ENCODE measurements around the gene GALNT8.
"Not testable (repeated sequence)": the region's sequence is repeated elsewhere in the genome, so short reads cannot be mapped to it uniquely, and the experiment has no call there.

The GALNT8 gene

DNA sequence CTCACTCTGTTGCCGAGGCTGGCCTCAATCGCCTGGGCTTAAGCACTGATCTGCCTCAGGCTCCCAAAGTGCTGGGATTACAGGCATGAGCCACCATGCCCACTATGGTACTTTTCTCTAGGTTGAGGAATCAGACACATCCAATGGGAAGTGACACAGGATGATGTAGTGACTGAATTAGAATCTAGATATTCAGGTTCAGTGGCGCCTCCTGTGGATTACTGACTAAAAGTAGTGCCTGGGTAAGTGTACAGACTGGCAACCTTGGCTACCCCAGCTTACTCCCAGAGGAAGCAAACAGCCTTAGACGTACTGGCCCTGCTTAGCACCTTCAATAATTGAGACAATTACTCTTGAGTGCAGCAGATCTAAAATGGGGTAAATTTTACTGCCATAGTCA is 22.8 kb downstream of the GALNT8 start:
- no peaks in the 10 kb centered on the region for H3K4me1 ChIP-seq (ENCODE audit: control insufficient read depth, low read length)
- no peak for TF ChIP-seq EZH2phosphoT487 (IDR thresholded peaks at IDR 0.05; ENCODE audit: borderline replicate concordance, low read length)
- TF ChIP-seq, protein P1, sequence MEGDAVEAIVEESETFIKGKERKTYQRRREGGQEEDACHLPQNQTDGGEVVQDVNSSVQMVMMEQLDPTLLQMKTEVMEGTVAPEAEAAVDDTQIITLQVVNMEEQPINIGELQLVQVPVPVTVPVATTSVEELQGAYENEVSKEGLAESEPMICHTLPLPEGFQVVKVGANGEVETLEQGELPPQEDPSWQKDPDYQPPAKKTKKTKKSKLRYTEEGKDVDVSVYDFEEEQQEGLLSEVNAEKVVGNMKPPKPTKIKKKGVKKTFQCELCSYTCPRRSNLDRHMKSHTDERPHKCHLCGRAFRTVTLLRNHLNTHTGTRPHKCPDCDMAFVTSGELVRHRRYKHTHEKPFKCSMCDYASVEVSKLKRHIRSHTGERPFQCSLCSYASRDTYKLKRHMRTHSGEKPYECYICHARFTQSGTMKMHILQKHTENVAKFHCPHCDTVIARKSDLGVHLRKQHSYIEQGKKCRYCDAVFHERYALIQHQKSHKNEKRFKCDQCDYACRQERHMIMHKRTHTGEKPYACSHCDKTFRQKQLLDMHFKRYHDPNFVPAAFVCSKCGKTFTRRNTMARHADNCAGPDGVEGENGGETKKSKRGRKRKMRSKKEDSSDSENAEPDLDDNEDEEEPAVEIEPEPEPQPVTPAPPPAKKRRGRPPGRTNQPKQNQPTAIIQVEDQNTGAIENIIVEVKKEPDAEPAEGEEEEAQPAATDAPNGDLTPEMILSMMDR (IDR thresholded peaks at IDR 0.05; ENCODE audit: low read depth, low read length, poor library complexity, severe bottlenecking): peak; percentile 10
- no peaks in the 10 kb centered on the region for H3F3A ChIP-seq (ENCODE audit: control insufficient read depth, insufficient read depth)
- no peaks in the 10 kb centered on the region for H4K20me1 ChIP-seq (ENCODE audit: control insufficient read depth, insufficient read depth, low read depth, low read length)
- no peaks in the 10 kb centered on the region for H3K9me2 ChIP-seq (replicated peaks; ENCODE audit: control insufficient read depth, low read length)
- H3K36me3 ChIP-seq (ENCODE audit: control insufficient read depth, low read length): no peaks in the 10 kb centered on the region
- H3K27ac ChIP-seq (ENCODE audit: low read depth, low read length): no peak overlapping the region
- no peaks in the 10 kb centered on the region for H3K9me3 ChIP-seq (ENCODE audit: control insufficient read depth, insufficient read depth, low read length)
- H3K4me2 ChIP-seq (ENCODE audit: low read length): no peak overlapping the region
- H3K79me2 ChIP-seq (ENCODE audit: control insufficient read depth, low read length): no peaks in the 10 kb centered on the region
- H3K4me3 ChIP-seq (ENCODE audit: low read length): no peak overlapping the region
- H3K27me3 ChIP-seq (ENCODE audit: control insufficient read depth, low read length): 0 out of 2 replicates have a peak, but pooled peaks cover 3% of the 10 kb centered on the region

DNA sequence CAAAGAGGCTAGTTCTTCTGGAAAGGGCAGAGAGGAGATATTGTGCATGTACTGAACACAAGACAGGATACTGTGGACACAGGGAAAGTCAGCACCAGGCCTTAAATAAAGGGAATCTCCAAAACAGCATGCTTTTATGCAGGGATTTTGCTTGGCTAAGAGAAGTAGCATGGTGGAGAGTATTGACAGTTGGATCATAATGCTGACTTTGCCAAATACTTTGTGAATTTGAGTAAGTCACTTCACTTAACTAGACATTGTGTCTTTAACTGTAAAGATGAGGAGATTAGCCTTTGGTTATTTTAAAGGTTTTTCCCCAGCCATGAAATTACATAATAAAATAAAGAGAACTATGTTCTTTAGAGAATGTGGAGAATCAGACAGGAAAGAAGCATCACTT is 24.5 kb downstream of the GALNT8 start:
- TF ChIP-seq EZH2phosphoT487 (IDR thresholded peaks at IDR 0.05; ENCODE audit: borderline replicate concordance, low read length): no peak
- TF ChIP-seq, protein P1 (IDR thresholded peaks at IDR 0.05; ENCODE audit: low read depth, low read length, poor library complexity, severe bottlenecking): no peak
- H3K9me2 ChIP-seq (replicated peaks; ENCODE audit: control insufficient read depth, low read length): no peaks in the 10 kb centered on the region

GRCh38 chr12:4745249-4745648 is 25.0 kb downstream of the GALNT8 start:
- no peak overlapping the region for H3K4me2 ChIP-seq (ENCODE audit: low read length)
- no peaks in the 10 kb centered on the region for H3K36me3 ChIP-seq (ENCODE audit: control insufficient read depth, low read length)
- H3K4me3 ChIP-seq (ENCODE audit: low read length): no peak overlapping the region
- H3K9me3 ChIP-seq (ENCODE audit: control insufficient read depth, insufficient read depth, low read length): no peaks in the 10 kb centered on the region
- no peaks in the 10 kb centered on the region for H3K4me1 ChIP-seq (ENCODE audit: control insufficient read depth, low read length)
- H3F3A ChIP-seq (ENCODE audit: control insufficient read depth, insufficient read depth): no peaks in the 10 kb centered on the region
- no peak for TF ChIP-seq EZH2phosphoT487 (IDR thresholded peaks at IDR 0.05; ENCODE audit: borderline replicate concordance, low read length)
- TF ChIP-seq, protein P1 (IDR thresholded peaks at IDR 0.05; ENCODE audit: low read depth, low read length, poor library complexity, severe bottlenecking): no peak
- H3K79me2 ChIP-seq (ENCODE audit: control insufficient read depth, low read length): no peaks in the 10 kb centered on the region
- no peaks in the 10 kb centered on the region for H3K9me2 ChIP-seq (replicated peaks; ENCODE audit: control insufficient read depth, low read length)
- H4K20me1 ChIP-seq (ENCODE audit: control insufficient read depth, insufficient read depth, low read depth, low read length): no peaks in the 10 kb centered on the region
- no peaks in the 10 kb centered on the region for H3K27me3 ChIP-seq (ENCODE audit: control insufficient read depth, low read length)
- H3K27ac ChIP-seq (ENCODE audit: low read depth, low read length): no peak overlapping the region

More for the DNA sequence above, 24.5 kb downstream of the GALNT8 start:
- Histone ChIP-seq H3K79me2 (ENCODE audit: control insufficient read depth, low read length) (no peaks in the 10 kb centered on the region), H3K4me2 (ENCODE audit: low read length) (no peak overlapping the region), H4K20me1 (ENCODE audit: control insufficient read depth, insufficient read depth, low read depth, low read length) (no peaks in the 10 kb centered on the region), H3K27ac (ENCODE audit: low read depth, low read length) (no peak overlapping the region), H3K9me3 (ENCODE audit: control insufficient read depth, insufficient read depth, low read length) (no peaks in the 10 kb centered on the region), H3K36me3 (ENCODE audit: control insufficient read depth, low read length) (no peaks in the 10 kb centered on the region), H3F3A (ENCODE audit: control insufficient read depth, insufficient read depth) (no peaks in the 10 kb centered on the region), H3K4me1 (ENCODE audit: control insufficient read depth, low read length) (no peaks in the 10 kb centered on the region), H3K4me3 (ENCODE audit: low read length) (no peak overlapping the region), H3K27me3 (ENCODE audit: control insufficient read depth, low read length) (0 out of 2 replicates have a peak, but pooled peaks cover 3% of the 10 kb centered on the region)

DNA sequence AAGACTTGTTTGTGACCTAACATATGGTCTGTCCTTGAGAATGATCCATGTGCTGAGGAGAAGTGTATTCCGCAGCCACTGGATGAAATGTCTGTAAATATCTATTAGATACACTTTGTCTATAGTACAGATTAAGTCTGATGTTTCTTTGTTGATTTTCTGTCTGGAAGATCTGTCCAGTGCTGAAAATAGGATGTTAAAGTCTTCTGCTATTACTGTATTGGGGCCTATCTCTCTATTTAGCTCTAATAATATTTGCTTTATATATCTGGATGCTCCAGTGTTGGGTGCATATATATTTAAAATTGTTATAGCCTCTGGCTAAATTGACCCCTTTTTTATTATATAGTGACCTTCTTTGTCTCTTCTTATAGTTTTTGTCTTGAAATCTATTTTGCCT is 31.5 kb downstream of the GALNT8 start:
- H3K4me1 ChIP-seq (ENCODE audit: control insufficient read depth, low read length); H3K36me3 ChIP-seq (ENCODE audit: control insufficient read depth, low read length); H3K9me3 ChIP-seq (ENCODE audit: control insufficient read depth, insufficient read depth, low read length); H3K9me2 ChIP-seq (replicated peaks; ENCODE audit: control insufficient read depth, low read length); H3K79me2 ChIP-seq (ENCODE audit: control insufficient read depth, low read length); H3K27ac ChIP-seq (ENCODE audit: low read depth, low read length); H4K20me1 ChIP-seq (ENCODE audit: control insufficient read depth, insufficient read depth, low read depth, low read length); H3K4me3 ChIP-seq (ENCODE audit: low read length); H3K4me2 ChIP-seq (ENCODE audit: low read length); H3F3A ChIP-seq (ENCODE audit: control insufficient read depth, insufficient read depth): not testable (repeated sequence)
- H3K27me3 ChIP-seq (ENCODE audit: control insufficient read depth, low read length): peaks cover 12% of the 10 kb centered on the region
